Adrenal gland (tissue), 12 donors: ENCODE results near the gene TGFA. TPM values are rescaled to one million over a fixed set of nuclear protein-coding genes. Genes with fewer than 3 reads are reported as not detected.

ENCODE experiments used
- DNase-seq, 7 donors: peaks; one replicate each; pipeline ENCODE4 v3.0.0-alpha.2; 2019 to 2020
- H3K27ac ChIP-seq, 5 donors: fragments of 200-600 bp; sonication (generic) in 4 of 5; 1 replicate in 3 of 5; 2 replicates in 2 of 5; pipeline versions ENCODE4 v1.5.1 to v1.8.0; 2016 to 2020; ENCODE audit warnings: mild to moderate bottlenecking in 1 of 5
- H3K27me3 ChIP-seq: fragments of 200-600 bp; 2 replicates; pipeline ENCODE4 v1.8.0; 2021
- H3K36me3 ChIP-seq, 2 donors: fragments of 200-600 bp; replicated peaks in 1 of 2; 1 replicate in 1 of 2; 2 replicates in 1 of 2; pipeline versions ENCODE4 v1.5.1 to v1.8.0; 2018 to 2022
- H3K4me1 ChIP-seq, 2 donors: fragments of 200-600 bp; replicated peaks in 1 of 2; 1 replicate in 1 of 2; 2 replicates in 1 of 2; pipeline versions ENCODE4 v1.5.1 to v1.8.0; 2018 to 2021
- H3K4me3 ChIP-seq, 4 donors: fragments of 200-600 bp; sonication (generic) in 3 of 4; one replicate each; pipeline ENCODE4 v1.5.1; 2016 to 2018
- H3K9me3 ChIP-seq, 3 donors: fragments of 200-600 bp; sonication (generic) in 1 of 3; replicated peaks in 1 of 3; 1 replicate in 2 of 3; 2 replicates in 1 of 3; pipeline versions ENCODE4 v1.5.1 to v1.8.0; 2016 to 2021
- CTCF ChIP-seq, 6 experiments: fragments of 450-650 bp in 4 of 6; fragments of 200-600 bp in 2 of 6; sonication (generic) in 1 of 6; IDR thresholded peaks; 1 replicate in 5 of 6; 2 replicates in 1 of 6; pipeline versions ENCODE4 v1.5.1 to v1.8.0; 2016 to 2021; ENCODE audit warnings: antibody characterized with exemption in 6 of 6, mild to moderate bottlenecking in 2 of 6, moderate library complexity in 1 of 6
- POLR2A ChIP-seq, 2 donors: fragments of 450-650 bp; IDR thresholded peaks; one replicate each; pipeline ENCODE4 v1.6.1; 2017; ENCODE audit warnings: antibody characterized with exemption in 2 of 2, mild to moderate bottlenecking in 2 of 2, moderate library complexity in 1 of 2
- WGBS, 4 donors: extraction: QIAGEN DNeasy Blood & Tissue Kit in 2 of 4; methylation state at CpG; one replicate each; pipeline versions ENCODE4 v1.1.5 to v1.1.7; 2013 to 2017; 5-methylcytosine and 5-hydroxymethylcytosine counted together
- intact Hi-C, 2 donors: fragments of 100-400 bp; cut with DNase I; formaldehyde crosslinking; loops; one replicate each; pipeline versions ENCODE4 v1.14.1 to v1.15.0; 2022 to 2023
- polyA plus RNA-seq, 3 donors: library from polyadenylated mRNA; stranded (reverse); fragments of 200-250 nt in 2 of 3; fragments of 350-450 nt in 1 of 3; fragmentation: Illumina TruSeq in 1 of 3; extraction: RNeasy Lipid Tissue Mini Kit (QIAGEN cat#74804) in 1 of 3; gene quantifications; one replicate each; pipeline ENCODE4 v1.2.3, GENCODE V29; 2013 to 2014
- total RNA-seq, 9 donors: library from RNA; depleted of rRNA in 4 of 9; stranded (reverse); fragments of >200 nt in 4 of 9; fragments of 120-200 nt in 1 of 9; fragmentation: NEBNext Ultra II Directional in 1 of 9; extraction: Animal tissue kit (Norgen Biotek cat#: 25700) in 1 of 9; gene quantifications; one replicate each; pipeline versions ENCODE4 v1.1.0 to v1.2.4, GENCODE V29; 2013 to 2023
- donor health status: healthy with polysubstance abuse.
- donor health status: Bipolar disorder and iron deficiency.
- donor health status: DM: yes; HTN: yes; CAD: no.
- donor health status: DM: no; HTN: no; CAD: no.
- donor health status: DM: no; HTN: no; CAD: no.
- donor health status: DM: yes; HTN: yes; CAD: no.

The TGFA gene
- total and polyA plus RNA-seq, 12 donors, result 0.11 to 8.2 (median 0.75) TPM

DNA sequence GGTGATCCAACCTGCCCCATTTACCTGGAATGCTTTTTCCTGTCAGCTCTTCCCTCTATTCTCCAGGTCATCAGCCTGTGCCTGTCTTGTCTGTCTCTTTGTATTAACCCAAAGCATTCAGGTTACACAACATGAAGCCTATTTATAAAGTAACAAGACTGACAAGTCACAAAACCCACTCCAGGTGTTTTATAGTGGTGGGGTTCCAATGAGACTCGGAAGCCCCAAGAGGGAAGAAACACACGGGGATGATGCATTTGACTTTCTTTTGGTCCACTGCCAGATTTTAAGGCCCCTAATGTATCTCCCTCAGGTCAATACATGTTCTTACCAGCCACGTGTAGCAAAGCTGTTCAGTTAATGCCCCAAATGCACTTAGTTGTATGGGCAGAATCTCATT is 27.5 kb downstream of the TGFA start:
- TF ChIP-seq POLR2A (IDR thresholded peaks at IDR 0.05), result no peak
- TF ChIP-seq CTCF (IDR thresholded peaks at IDR 0.05), result no peak
- peaks cover 5 to 15% of the 10 kb centered on the region in 2 donors for H3K4me1 ChIP-seq
- H3K27me3 ChIP-seq, result no peaks in the 10 kb centered on the region
- H3K9me3 ChIP-seq, result no peaks in the 10 kb centered on the region
- no peak for DNase-seq
- no peak overlapping the region for H3K4me3 ChIP-seq
- WGBS, 4 donors, result 60 to 75% (median 66%) methylated on average over 3 of the region's 3 CpGs
- no peak overlapping the region for H3K27ac ChIP-seq
- intact Hi-C loops, result no loop called here
- no peaks in the 10 kb centered on the region for H3K36me3 ChIP-seq

- no peak for TF ChIP-seq POLR2A (IDR thresholded peaks at IDR 0.05)
- TF ChIP-seq CTCF (IDR thresholded peaks at IDR 0.05), result no peak
- DNase-seq, result no peak
- intact Hi-C loops, result no loop called here
- 31 to 67% (median 45%) methylated on average over 1 of the region's 1 CpG for WGBS, 4 donors
- H3K27me3 ChIP-seq, result no peaks in the 10 kb centered on the region
- H3K27ac ChIP-seq, result peak overlapping the region in 3 of 5 donors; percentile 62 to 77 (median 66)
- H3K9me3 ChIP-seq, result no peaks in the 10 kb centered on the region
- H3K4me3 ChIP-seq, result no peak overlapping the region
- H3K4me1 ChIP-seq, result peaks cover 5 to 15% of the 10 kb centered on the region in 2 donors
- no peaks in the 10 kb centered on the region for H3K36me3 ChIP-seq
These were observed 28.6 kb downstream of the TGFA start for GRCh38 chr2:70525032-70525431.

GRCh38 chr2:70523996-70524965 is 29.3 kb downstream of the TGFA start:
- H3K9me3 ChIP-seq, result no peaks in the 10 kb centered on the region
- peaks cover 5 to 15% of the 10 kb centered on the region in 2 donors for H3K4me1 ChIP-seq
- no peaks in the 10 kb centered on the region for H3K36me3 ChIP-seq
- WGBS, 4 donors, result 22 to 55% (median 38%) methylated on average over 13 to 14 of the region's 14 CpGs
- TF ChIP-seq POLR2A (IDR thresholded peaks at IDR 0.05) (no peak), CTCF (IDR thresholded peaks at IDR 0.05) (no peak)
- H3K4me3 ChIP-seq, result no peak overlapping the region
- peak; percentile 85 to 96 (median 95) for DNase-seq
- no peaks in the 10 kb centered on the region for H3K27me3 ChIP-seq
- intact Hi-C loops, result no loop called here
- H3K27ac ChIP-seq, result peak overlapping the region in 3 of 5 donors; percentile 62 to 77 (median 66)

DNA sequence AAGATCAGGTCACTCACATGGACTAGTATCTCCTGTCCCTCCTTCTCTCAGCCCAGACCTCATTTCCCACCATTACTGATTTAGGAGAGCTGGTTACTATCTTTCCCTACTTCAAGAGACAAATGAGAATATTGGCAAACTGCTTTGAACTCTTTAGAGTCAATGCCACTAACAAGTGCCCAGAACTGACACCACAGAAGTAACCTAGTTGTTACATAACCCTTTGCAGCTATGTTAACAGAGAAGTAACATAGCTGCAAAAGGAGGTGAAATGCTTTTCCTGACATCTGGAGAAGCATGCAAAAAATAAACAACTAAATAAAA is 30.0 kb downstream of the TGFA start:
- H3K4me1 ChIP-seq, result peaks cover 5 to 15% of the 10 kb centered on the region in 2 donors
- no peaks in the 10 kb centered on the region for H3K9me3 ChIP-seq
- TF ChIP-seq POLR2A (IDR thresholded peaks at IDR 0.05) (no peak), CTCF (IDR thresholded peaks at IDR 0.05) (no peak)
- no peak for DNase-seq
- intact Hi-C loops, result no loop called here
- no peaks in the 10 kb centered on the region for H3K36me3 ChIP-seq
- no peaks in the 10 kb centered on the region for H3K27me3 ChIP-seq
- no peak overlapping the region for H3K4me3 ChIP-seq
- H3K27ac ChIP-seq, result no peak overlapping the region
